ENCODE measurements around the gene FNDC10. TPM values are rescaled to one million over a fixed set of nuclear protein-coding genes. Genes with fewer than 3 reads are reported as not detected.
A peak's percentile ranks its signal among the peaks of the same experiment; 100 is the strongest.

FNDC10 gene
- total RNA-seq, 2 donors from 2014 or later = 1.3 to 2.3 TPM

GRCh38 chr1:1577367-1578011 lies 22.4 kb downstream of the FNDC10 start:
- Histone ChIP-seq H3K4me3 (no peak overlapping the region), H3K36me3 (replicated peaks in 1 of 2; ENCODE audit: insufficient read depth in 1 of 2, low read depth in 2 of 2) (no peaks in the 10 kb centered on the region), H3K27me3 (no peaks in the 10 kb centered on the region), H3K9me3 (no peaks in the 10 kb centered on the region), H3K4me1 (peaks cover 20% of the 10 kb centered on the region), H3K27ac (no peak overlapping the region)
- WGBS, 2 donors = 38% methylated on average over 10 of the region's 10 CpGs; no CpG with 5 or more reads in 1 of the 2 donors
- intact Hi-C loops (cut with DNase I) = no loop called here
- ATAC-seq (no peak), DNase-seq (no peak)
- TF ChIP-seq POLR2A (IDR thresholded peaks at IDR 0.05) = no peak
- TF ChIP-seq CTCF (IDR thresholded peaks at IDR 0.05) = no peak

- Histone ChIP-seq H3K27me3 (no peaks in the 10 kb centered on the region), H3K27ac (peak within 1 kb of the TSS; percentile 93 to 100 (median 96)), H3K36me3 (replicated peaks in 1 of 2; ENCODE audit: insufficient read depth in 1 of 2, low read depth in 2 of 2) (no peaks in the 10 kb centered on the region), H3K4me1 (peaks cover 37% of the 10 kb centered on the region), H3K4me3 (peak within 1 kb of the TSS; percentile 99), H3K9me3 (no peaks in the 10 kb centered on the region)
- 1% methylated on average over 23 to 87 of the region's 87 CpGs for WGBS, 2 donors
- TF ChIP-seq POLR2A (IDR thresholded peaks at IDR 0.05) (peak; percentile 68 to 95 (median 95)), CTCF (IDR thresholded peaks at IDR 0.05) (peak in 1 of 7 experiments; percentile 29)
- intact Hi-C loops (cut with DNase I) = no loop called here
- DNase-seq = peak; percentile 92 to 94 (median 92)
- peak; percentile 95 for ATAC-seq
Measured at GRCh38 chr1:1574721-1575537, 25.0 kb downstream of the FNDC10 start, which contains the start of gene SSU72. TSS of gene SSU72 (minus strand) at chr1:1574863. CDS start at chr1:1574557, 306 bp downstream.

GRCh38 chr1:1573843-1574720 lies 25.9 kb downstream of the FNDC10 start:
- peaks cover 43% of the 10 kb centered on the region for H3K4me1 ChIP-seq
- peak overlapping the region; percentile 99 for H3K4me3 ChIP-seq
- H3K9me3 ChIP-seq = no peaks in the 10 kb centered on the region
- no peaks in the 10 kb centered on the region for H3K36me3 ChIP-seq (replicated peaks in 1 of 2; ENCODE audit: insufficient read depth in 1 of 2, low read depth in 2 of 2)
- 0% methylated on average over 14 to 96 of the region's 96 CpGs for WGBS, 2 donors
- TF ChIP-seq POLR2A (IDR thresholded peaks at IDR 0.05) (no peak), CTCF (IDR thresholded peaks at IDR 0.05) (peak in 2 of 7 experiments; percentile 14 to 17)
- H3K27ac ChIP-seq = peak overlapping the region; percentile 93 to 100 (median 96)
- ATAC-seq = peak; percentile 84
- no peaks in the 10 kb centered on the region for H3K27me3 ChIP-seq
- DNase-seq = peak; percentile 53 to 71 (median 58)
- intact Hi-C loops (cut with DNase I) = no loop called here

GRCh38 chr1:1569341-1569740 lies 30.6 kb downstream of the FNDC10 start:
- WGBS, 2 donors = 75 to 86% methylated on average over 7 of the region's 7 CpGs
- Histone ChIP-seq H3K4me1 (peaks cover 34% of the 10 kb centered on the region), H3K9me3 (no peaks in the 10 kb centered on the region), H3K27ac (no peak overlapping the region), H3K27me3 (no peaks in the 10 kb centered on the region), H3K36me3 (replicated peaks in 1 of 2; ENCODE audit: insufficient read depth in 1 of 2, low read depth in 2 of 2) (peaks cover 0 to 2% of the 10 kb centered on the region in 2 donors), H3K4me3 (no peak overlapping the region)
- ATAC-seq = no peak
- intact Hi-C loops (cut with DNase I) = no loop called here
- DNase-seq = no peak
- TF ChIP-seq POLR2A (IDR thresholded peaks at IDR 0.05) = no peak
- TF ChIP-seq CTCF (IDR thresholded peaks at IDR 0.05) = no peak
